ENCODE results near the gene WDR90. TPM values are rescaled to one million over a fixed set of nuclear protein-coding genes. Genes with fewer than 3 reads are reported as not detected.
A peak's percentile ranks its signal among the peaks of the same experiment; 100 is the strongest.

Gene WDR90
- total and polyA plus RNA-seq, 2 experiments from 2014 or later, result 8.2 to 16.5 TPM

- in situ Hi-C loops (cut with MboI), result no loop called here
- Histone ChIP-seq H3F3A (ENCODE audit: insufficient read depth) (no peaks in the 10 kb centered on the region), H3K9ac (peak within 1 kb of the TSS; percentile 57; the same call in 1 of the 2 replicates), H3K36me3 (ENCODE audit: low read depth) (no peaks in the 10 kb centered on the region), H3K9me2 (ENCODE audit: insufficient read depth) (no peaks in the 10 kb centered on the region), H4K20me1 (ENCODE audit: insufficient read depth) (no peaks in the 10 kb centered on the region), H3K4me1 (ENCODE audit: insufficient read depth) (no peaks in the 10 kb centered on the region), H3K27me3 (replicated peaks; ENCODE audit: insufficient read depth) (no peaks in the 10 kb centered on the region), H3K4me2 (ENCODE audit: unreplicated experiment) (peak within 1 kb of the TSS; percentile 79), H2AFZ (no peak within 1 kb of the TSS), H3K9me3 (ENCODE audit: low read depth) (no peaks in the 10 kb centered on the region), H3K27ac (no peak within 1 kb of the TSS), H3K4me3 (peak within 1 kb of the TSS; percentile 68), H3K79me2 (ENCODE audit: insufficient read depth) (peaks cover 2% of the 10 kb centered on the region)
- peak; percentile 64 for DNase-seq
- 12 to 15% methylated on average over 39 to 50 of the region's 73 CpGs for WGBS, 2 experiments (ENCODE audit: low coverage in 1 of 2, low lambda C conversion rate in 2 of 2, missing lambda C conversion rate in 2 of 2)
- TF ChIP-seq EZH2phosphoT487 (IDR thresholded peaks at IDR 0.05; ENCODE audit: insufficient read depth, low read depth), result no peak
- TF ChIP-seq EZH2 (IDR thresholded peaks at IDR 0.05; ENCODE audit: insufficient read depth, poor library complexity, severe bottlenecking), result no peak
Observed at GRCh38 chr16:674968-675883, 26.1 kb downstream of the WDR90 start, which contains the start of gene RHBDL1. TSS of gene RHBDL1 (plus strand) at chr16:675671. CDS start at chr16:675791, 120 bp downstream.

GRCh38 chr16:675884-676564, 26.9 kb downstream of the WDR90 start:
- no peak for DNase-seq
- Histone ChIP-seq H3K79me2 (ENCODE audit: insufficient read depth) (peaks cover 4% of the 10 kb centered on the region), H4K20me1 (ENCODE audit: insufficient read depth) (no peaks in the 10 kb centered on the region), H3F3A (ENCODE audit: insufficient read depth) (no peaks in the 10 kb centered on the region), H3K4me1 (ENCODE audit: insufficient read depth) (no peaks in the 10 kb centered on the region), H3K4me3 (peak overlapping the region; percentile 68), H3K27me3 (replicated peaks; ENCODE audit: insufficient read depth) (no peaks in the 10 kb centered on the region), H3K36me3 (ENCODE audit: low read depth) (no peaks in the 10 kb centered on the region), H3K9me3 (ENCODE audit: low read depth) (no peaks in the 10 kb centered on the region), H3K9me2 (ENCODE audit: insufficient read depth) (no peaks in the 10 kb centered on the region), H2AFZ (no peak overlapping the region), H3K27ac (no peak overlapping the region), H3K4me2 (ENCODE audit: unreplicated experiment) (peak overlapping the region; percentile 79), H3K9ac (0 out of 2 replicates have a peak overlapping the region, but pooled peaks have one; percentile 57)
- in situ Hi-C loops (cut with MboI), result no loop called here
- TF ChIP-seq EZH2 (IDR thresholded peaks at IDR 0.05; ENCODE audit: insufficient read depth, poor library complexity, severe bottlenecking) (no peak), EZH2phosphoT487 (IDR thresholded peaks at IDR 0.05; ENCODE audit: insufficient read depth, low read depth) (no peak)
- WGBS, 2 experiments (ENCODE audit: low coverage in 1 of 2, low lambda C conversion rate in 2 of 2, missing lambda C conversion rate in 2 of 2), result 41 to 43% methylated on average over 20 to 23 of the region's 25 CpGs

- H3K4me1 ChIP-seq (ENCODE audit: insufficient read depth), result peaks cover 3% of the 10 kb centered on the region
- in situ Hi-C loops (cut with MboI), result no loop called here
- H3K36me3 ChIP-seq (ENCODE audit: low read depth), result no peaks in the 10 kb centered on the region
- WGBS, 2 experiments (ENCODE audit: low coverage in 1 of 2, low lambda C conversion rate in 2 of 2, missing lambda C conversion rate in 2 of 2), result 90 to 91% methylated on average over 20 to 21 of the region's 21 CpGs
- H3K9ac ChIP-seq, result no peak overlapping the region
- H3K9me3 ChIP-seq (ENCODE audit: low read depth), result no peaks in the 10 kb centered on the region
- no peaks in the 10 kb centered on the region for H3K9me2 ChIP-seq (ENCODE audit: insufficient read depth)
- no peaks in the 10 kb centered on the region for H4K20me1 ChIP-seq (ENCODE audit: insufficient read depth)
- no peak for TF ChIP-seq EZH2phosphoT487 (IDR thresholded peaks at IDR 0.05; ENCODE audit: insufficient read depth, low read depth)
- TF ChIP-seq EZH2 (IDR thresholded peaks at IDR 0.05; ENCODE audit: insufficient read depth, poor library complexity, severe bottlenecking), result no peak
- no peak overlapping the region for H3K4me3 ChIP-seq
- no peak overlapping the region for H2AFZ ChIP-seq
- H3K4me2 ChIP-seq (ENCODE audit: unreplicated experiment), result no peak overlapping the region
- no peak overlapping the region for H3K27ac ChIP-seq
- H3K79me2 ChIP-seq (ENCODE audit: insufficient read depth), result peaks cover 9% of the 10 kb centered on the region
- no peaks in the 10 kb centered on the region for H3K27me3 ChIP-seq (replicated peaks; ENCODE audit: insufficient read depth)
- no peak for DNase-seq
- H3F3A ChIP-seq (ENCODE audit: insufficient read depth), result 0 out of 2 replicates have a peak, but pooled peaks cover 3% of the 10 kb centered on the region
Observed at GRCh38 chr16:676565-676902, 27.4 kb downstream of the WDR90 start.

- Histone ChIP-seq H3K36me3 (ENCODE audit: low read depth) (peaks cover 3% of the 10 kb centered on the region; the same call in 1 of the 2 replicates), H3K79me2 (ENCODE audit: insufficient read depth) (peaks cover 13% of the 10 kb centered on the region), H3K4me3 (no peak overlapping the region), H3K4me1 (ENCODE audit: insufficient read depth) (peaks cover 7% of the 10 kb centered on the region), H4K20me1 (ENCODE audit: insufficient read depth) (no peaks in the 10 kb centered on the region), H3K9me2 (ENCODE audit: insufficient read depth) (no peaks in the 10 kb centered on the region), H2AFZ (no peak overlapping the region), H3K9me3 (ENCODE audit: low read depth) (no peaks in the 10 kb centered on the region), H3K27ac (no peak overlapping the region), H3F3A (ENCODE audit: insufficient read depth) (peaks cover 7% of the 10 kb centered on the region; the same call in 1 of the 2 replicates), H3K9ac (no peak overlapping the region), H3K27me3 (replicated peaks; ENCODE audit: insufficient read depth) (no peaks in the 10 kb centered on the region), H3K4me2 (ENCODE audit: unreplicated experiment) (no peak overlapping the region)
- DNase-seq, result no peak
- TF ChIP-seq EZH2 (IDR thresholded peaks at IDR 0.05; ENCODE audit: insufficient read depth, poor library complexity, severe bottlenecking) (no peak), EZH2phosphoT487 (IDR thresholded peaks at IDR 0.05; ENCODE audit: insufficient read depth, low read depth) (no peak)
- in situ Hi-C loops (cut with MboI), result no loop called here
- WGBS, 2 experiments (ENCODE audit: low coverage in 1 of 2, low lambda C conversion rate in 2 of 2, missing lambda C conversion rate in 2 of 2), result 74 to 83% methylated on average over 23 of the region's 23 CpGs
Observed at GRCh38 chr16:676913-677312, 27.7 kb downstream of the WDR90 start.

All from GM23248 (cell line).